NCI-H1105 treated with DMSO at 0.1 percent for 48 hours (cell line): ENCODE results near the gene COL24A1.
"Not testable (repeated sequence)": the region's sequence is repeated elsewhere in the genome, so short reads cannot be mapped to it uniquely, and the experiment has no call there.

Source experiments
- DNase-seq: peaks from one replicate; lab custom pipeline; 2025; lab: John Stamatoyannopoulos, UW

COL24A1 gene

GRCh38 chr1:86072474-86072873, 84.1 kb downstream of the COL24A1 start:
- DNase-seq: not testable (repeated sequence)

- not testable (repeated sequence) for DNase-seq
Observed at GRCh38 chr1:86071870-86072269, 84.7 kb downstream of the COL24A1 start.

- no peak for DNase-seq
Observed at GRCh38 chr1:86069757-86070145, 86.8 kb downstream of the COL24A1 start.

GRCh38 chr1:86068841-86069756, 87.5 kb downstream of the COL24A1 start:
- no peak for DNase-seq

GRCh38 chr1:86068271-86068721, 88.3 kb downstream of the COL24A1 start:
- DNase-seq: no peak

- no peak for DNase-seq
Observed at GRCh38 chr1:86067626-86068025, 88.9 kb downstream of the COL24A1 start.

- DNase-seq: no peak
Observed at GRCh38 chr1:86064899-86065298, 91.7 kb downstream of the COL24A1 start.

GRCh38 chr1:86063721-86064120, 92.9 kb downstream of the COL24A1 start:
- DNase-seq: no peak

- peak; percentile 33 for DNase-seq
Observed at GRCh38 chr1:86062453-86062852, 94.1 kb downstream of the COL24A1 start.

GRCh38 chr1:86061551-86061990, 95.0 kb downstream of the COL24A1 start:
- DNase-seq: no peak

- DNase-seq: no peak
Observed at GRCh38 chr1:86054396-86054795, 102.2 kb downstream of the COL24A1 start.

GRCh38 chr1:86052948-86053698, 103.4 kb downstream of the COL24A1 start:
- no peak for DNase-seq

GRCh38 chr1:86035101-86035500, 121.5 kb downstream of the COL24A1 start:
- DNase-seq: no peak

- no peak for DNase-seq
Observed at GRCh38 chr1:86030180-86030579, 126.4 kb downstream of the COL24A1 start.

- DNase-seq: peak; percentile 39
Observed at GRCh38 chr1:86018283-86018923, 138.2 kb downstream of the COL24A1 start.

GRCh38 chr1:86016076-86016759, 140.4 kb downstream of the COL24A1 start:
- no peak for DNase-seq

GRCh38 chr1:86015375-86015774, 141.2 kb downstream of the COL24A1 start:
- no peak for DNase-seq

GRCh38 chr1:86000601-86001000, 156.0 kb downstream of the COL24A1 start:
- DNase-seq: no peak

GRCh38 chr1:85998105-85998855, 158.3 kb downstream of the COL24A1 start:
- DNase-seq: no peak

- DNase-seq: no peak
Observed at GRCh38 chr1:85992791-85993190, 163.8 kb downstream of the COL24A1 start.

GRCh38 chr1:85991261-85991660, 165.3 kb downstream of the COL24A1 start:
- DNase-seq: no peak
